Adrenal gland (tissue), 5 donors: ENCODE results near the gene NPAS1.

ENCODE experiments used
- CTCF ChIP-seq, 6 experiments: fragments of 450-650 bp in 4 of 6; fragments of 200-600 bp in 2 of 6; sonication (generic) in 1 of 6; IDR thresholded peaks; 1 replicate in 5 of 6; 2 replicates in 1 of 6; pipeline versions ENCODE4 v1.5.1 to v1.8.0; 2016 to 2021; ENCODE audit warnings: antibody characterized with exemption in 6 of 6, mild to moderate bottlenecking in 2 of 6, moderate library complexity in 1 of 6
- POLR2A ChIP-seq, 2 donors: fragments of 450-650 bp; IDR thresholded peaks; one replicate each; pipeline ENCODE4 v1.6.1; 2017; ENCODE audit warnings: antibody characterized with exemption in 2 of 2, mild to moderate bottlenecking in 2 of 2, moderate library complexity in 1 of 2
- donor health status: DM: no; HTN: no; CAD: no.

DNA sequence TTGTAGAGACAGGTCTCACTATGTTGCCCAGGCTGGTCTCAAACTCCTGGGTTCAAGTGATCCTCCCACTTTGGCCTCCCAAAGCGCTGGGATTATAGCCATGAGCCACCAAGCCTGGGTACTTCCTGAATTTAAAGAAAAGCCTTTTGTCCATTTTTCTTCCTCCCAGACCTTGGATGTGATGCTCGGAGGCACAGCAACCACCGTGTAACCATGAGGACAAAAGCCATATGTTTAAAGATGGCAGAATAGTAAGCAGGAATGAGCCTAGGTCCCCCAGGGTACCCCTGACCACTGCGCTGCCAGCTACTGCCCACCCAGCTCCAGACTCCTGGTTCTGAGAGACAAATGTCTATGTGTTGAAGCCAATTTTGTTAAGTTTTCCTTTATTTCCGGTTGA, 62.9 kb downstream of the NPAS1 start:
- TF ChIP-seq CTCF (IDR thresholded peaks at IDR 0.05) (no peak), POLR2A (IDR thresholded peaks at IDR 0.05) (no peak)
